ENCODE data around the gene ZNF692. TPM values are rescaled to one million over a fixed set of nuclear protein-coding genes. Genes with fewer than 3 reads are reported as not detected.

ZNF692 gene
- total and polyA plus RNA-seq, 8 donors, result 31.9 to 66.6 (median 57.3) TPM

DNA sequence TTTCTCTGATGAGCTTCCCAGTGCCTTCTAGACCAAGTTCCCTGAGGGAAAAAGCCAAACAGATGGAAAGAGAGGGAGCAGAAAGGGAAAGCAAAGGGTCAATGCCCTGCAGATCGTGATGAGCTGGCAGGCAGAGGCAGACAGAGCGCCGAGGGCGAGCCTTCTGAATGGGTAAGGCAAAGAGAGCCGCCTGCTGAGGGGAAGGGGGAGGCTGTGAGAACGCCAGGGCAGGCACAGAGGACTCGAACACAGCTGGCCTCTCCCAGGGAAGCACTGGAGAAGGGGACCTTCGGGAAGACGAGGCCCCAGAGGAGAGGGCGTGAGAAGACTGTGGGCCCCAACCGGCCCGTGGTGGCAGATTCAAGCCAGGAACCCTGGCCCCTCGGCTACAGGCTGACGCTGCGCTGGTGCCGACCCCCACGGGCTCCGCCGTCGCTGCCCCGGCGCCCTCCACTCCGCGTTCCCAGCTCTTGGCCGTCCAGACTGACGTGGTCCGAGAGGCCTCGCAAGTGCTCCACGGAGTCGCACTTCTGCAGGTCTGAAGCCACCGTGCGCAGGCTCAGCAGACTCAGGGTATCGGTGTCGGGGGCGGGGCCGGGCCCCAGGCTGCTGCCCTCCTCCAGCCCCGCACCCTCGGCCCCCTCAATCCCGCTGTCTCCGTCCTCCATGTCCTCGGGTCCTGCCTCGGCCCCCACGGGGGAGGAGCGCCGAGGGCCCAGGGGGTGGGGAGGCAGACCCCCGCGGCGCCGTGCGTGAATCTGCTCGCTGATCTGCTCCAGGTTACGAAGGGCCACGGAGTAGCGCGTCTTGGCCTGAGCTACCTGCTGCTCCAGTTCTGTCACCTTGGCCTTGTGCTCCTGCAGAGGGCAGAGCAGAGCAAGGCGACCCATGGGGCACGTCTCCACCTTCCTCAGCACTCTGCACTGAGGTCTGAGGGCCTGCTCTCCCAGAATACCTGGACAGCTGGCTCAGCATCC, 47.1 kb downstream of the ZNF692 start:
- Histone ChIP-seq H3K27ac (no peak overlapping the region), H3K27me3 (no peaks in the 10 kb centered on the region), H3K4me3 (no peak overlapping the region), H3K9me3 (no peaks in the 10 kb centered on the region), H3K4me1 (peaks cover 0 to 41% of the 10 kb centered on the region in 2 donors), H3K36me3 (peaks cover 0 to 60% of the 10 kb centered on the region in 2 donors)
- TF ChIP-seq, protein P1, sequence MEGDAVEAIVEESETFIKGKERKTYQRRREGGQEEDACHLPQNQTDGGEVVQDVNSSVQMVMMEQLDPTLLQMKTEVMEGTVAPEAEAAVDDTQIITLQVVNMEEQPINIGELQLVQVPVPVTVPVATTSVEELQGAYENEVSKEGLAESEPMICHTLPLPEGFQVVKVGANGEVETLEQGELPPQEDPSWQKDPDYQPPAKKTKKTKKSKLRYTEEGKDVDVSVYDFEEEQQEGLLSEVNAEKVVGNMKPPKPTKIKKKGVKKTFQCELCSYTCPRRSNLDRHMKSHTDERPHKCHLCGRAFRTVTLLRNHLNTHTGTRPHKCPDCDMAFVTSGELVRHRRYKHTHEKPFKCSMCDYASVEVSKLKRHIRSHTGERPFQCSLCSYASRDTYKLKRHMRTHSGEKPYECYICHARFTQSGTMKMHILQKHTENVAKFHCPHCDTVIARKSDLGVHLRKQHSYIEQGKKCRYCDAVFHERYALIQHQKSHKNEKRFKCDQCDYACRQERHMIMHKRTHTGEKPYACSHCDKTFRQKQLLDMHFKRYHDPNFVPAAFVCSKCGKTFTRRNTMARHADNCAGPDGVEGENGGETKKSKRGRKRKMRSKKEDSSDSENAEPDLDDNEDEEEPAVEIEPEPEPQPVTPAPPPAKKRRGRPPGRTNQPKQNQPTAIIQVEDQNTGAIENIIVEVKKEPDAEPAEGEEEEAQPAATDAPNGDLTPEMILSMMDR (IDR thresholded peaks at IDR 0.05), result no peak
- ATAC-seq, result peak; percentile 30
- intact Hi-C loops (cut with DNase I), result no loop called here
- DNase-seq, result peak in 1 of 4 donors; percentile 75

DNA sequence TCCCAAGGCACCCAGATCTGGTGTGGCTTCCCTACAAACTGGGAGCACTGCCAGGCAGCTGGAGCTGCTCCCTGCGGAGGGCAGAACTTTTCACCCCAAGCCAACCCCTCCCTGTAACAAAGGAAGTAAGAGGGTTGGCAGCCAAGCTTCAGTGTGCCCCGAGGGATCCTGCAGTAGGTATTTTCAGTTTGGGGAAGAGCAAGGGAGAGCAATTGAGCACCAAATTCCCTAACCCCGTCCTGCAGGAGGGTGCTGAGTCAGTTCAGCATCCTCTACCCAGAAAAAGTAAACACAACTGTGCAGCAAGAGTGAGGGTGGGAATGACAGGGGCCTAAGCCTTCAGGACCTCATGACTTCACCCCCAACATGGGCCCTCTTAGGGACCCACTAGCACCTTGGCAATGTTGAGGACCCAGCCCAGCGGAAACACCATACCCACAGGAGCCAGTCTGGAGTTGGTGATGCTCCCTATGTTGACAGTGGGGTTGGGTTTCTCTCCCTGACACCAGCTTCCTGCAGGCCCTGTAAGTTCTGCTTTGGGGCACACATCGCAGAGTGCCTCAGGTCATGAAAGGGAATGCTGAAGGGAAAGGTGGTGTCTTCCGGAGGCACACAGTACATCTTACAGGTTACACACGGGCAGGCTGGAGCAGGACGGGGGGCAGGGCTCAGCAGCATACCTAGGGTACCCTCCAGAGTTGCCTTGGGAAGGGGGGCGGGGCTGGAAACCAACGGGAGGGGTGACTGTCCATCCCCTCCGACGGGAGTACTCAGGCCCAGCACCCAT, 48.0 kb downstream of the ZNF692 start:
- DNase-seq (no peak), ATAC-seq (no peak)
- TF ChIP-seq, protein P1 (IDR thresholded peaks at IDR 0.05), result no peak
- Histone ChIP-seq H3K9me3 (no peaks in the 10 kb centered on the region), H3K4me3 (no peak overlapping the region), H3K36me3 (peaks cover 0 to 51% of the 10 kb centered on the region in 2 donors), H3K27me3 (no peaks in the 10 kb centered on the region), H3K27ac (peak overlapping the region in 1 of 2 donors; percentile 29), H3K4me1 (peaks cover 0 to 41% of the 10 kb centered on the region in 2 donors)
- intact Hi-C loops (cut with DNase I), result no loop called here

DNA sequence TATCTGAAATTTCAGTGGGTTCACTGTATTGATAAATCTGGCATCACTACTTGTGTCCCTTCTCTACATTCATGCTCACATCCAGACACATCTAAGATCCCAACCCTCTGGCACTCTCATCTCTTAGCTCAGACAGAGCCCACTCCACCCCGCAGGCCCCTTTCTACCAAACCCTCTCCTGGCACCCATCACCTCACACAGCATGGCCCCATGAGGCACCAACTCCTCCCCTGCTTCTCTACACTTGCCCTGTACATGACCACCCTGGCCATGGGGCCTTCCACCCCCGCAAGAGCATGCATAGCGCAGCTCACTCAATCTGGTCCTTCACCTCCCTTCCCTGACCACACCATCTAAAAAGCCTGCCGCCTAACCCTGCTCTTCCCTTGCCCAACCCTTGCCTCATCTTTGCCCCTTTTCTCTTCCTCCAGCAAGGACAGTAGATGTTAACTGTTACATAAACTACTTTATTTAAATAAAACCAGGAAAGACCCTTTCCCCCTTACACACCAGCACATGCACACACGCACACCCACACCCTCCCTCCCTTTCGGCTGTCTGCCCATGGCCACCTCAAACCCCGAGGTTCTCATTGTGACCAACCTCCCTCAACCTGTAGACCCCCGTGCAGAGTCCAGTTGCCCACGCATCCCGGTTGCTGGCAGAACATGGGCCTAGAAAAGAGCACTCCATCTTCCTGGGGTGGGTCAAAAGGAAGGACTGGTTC, 48.7 kb downstream of the ZNF692 start:
- Histone ChIP-seq H3K4me1 (peaks cover 0 to 47% of the 10 kb centered on the region in 2 donors), H3K27ac (peak overlapping the region in 1 of 2 donors; percentile 29), H3K27me3 (no peaks in the 10 kb centered on the region), H3K36me3 (peaks cover 0 to 44% of the 10 kb centered on the region in 2 donors), H3K9me3 (no peaks in the 10 kb centered on the region), H3K4me3 (no peak overlapping the region)
- DNase-seq, result no peak
- TF ChIP-seq, protein P1 (IDR thresholded peaks at IDR 0.05), result no peak
- ATAC-seq, result no peak
- intact Hi-C loops (cut with DNase I), result loop anchor here in 1 of 2 donors (5.0 kb wide), 1 partner anchor 183 kb away; no protein-coding TSS in a partner anchor

DNA sequence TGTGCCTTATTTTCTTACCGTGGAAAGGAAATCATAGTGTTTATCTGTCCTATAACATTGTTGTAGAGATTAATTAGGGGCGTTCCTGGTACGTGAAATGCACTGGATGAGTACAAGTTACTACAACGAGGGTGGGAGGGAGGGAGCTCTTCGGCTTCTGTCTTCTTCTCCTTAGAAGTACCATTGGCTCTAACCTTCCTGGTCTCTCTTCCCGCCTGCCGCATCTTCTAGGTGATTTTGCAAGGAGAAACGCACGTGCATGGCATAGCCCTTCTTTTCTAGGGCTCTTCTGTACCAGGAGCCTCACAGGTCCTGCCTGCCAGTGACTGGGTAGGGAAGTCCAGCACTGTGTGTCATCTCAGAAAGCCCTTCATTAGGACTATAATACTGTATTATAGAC, 50.0 kb downstream of the ZNF692 start:
- intact Hi-C loops (cut with DNase I), result loop anchor here in 1 of 2 donors (5.0 kb wide), 1 partner anchor 182 kb away; no protein-coding TSS in a partner anchor

More for the DNA sequence above, 50.0 kb downstream of the ZNF692 start:
- no peak for DNase-seq
- ATAC-seq, result no peak
- H3K36me3 ChIP-seq, result peaks cover 0 to 31% of the 10 kb centered on the region in 2 donors
- no peaks in the 10 kb centered on the region for H3K9me3 ChIP-seq
- H3K27me3 ChIP-seq, result no peaks in the 10 kb centered on the region
- no peak overlapping the region for H3K4me3 ChIP-seq
- no peak overlapping the region for H3K27ac ChIP-seq
- peaks cover 0 to 59% of the 10 kb centered on the region in 2 donors for H3K4me1 ChIP-seq
- TF ChIP-seq, protein P1 (IDR thresholded peaks at IDR 0.05), result no peak

Data from left lung (tissue), 10 donors.